Upper lobe of left lung (tissue), 4 donors: ENCODE measurements around the gene HDAC8.
"Not testable (repeated sequence)": the region's sequence is repeated elsewhere in the genome, so short reads cannot be mapped to it uniquely, and the experiment has no call there.

Experiments used
- CTCF ChIP-seq, 6 experiments: fragments of 450-650 bp in 4 of 6; fragments of 200-600 bp in 2 of 6; sonication (generic) in 2 of 6; IDR thresholded peaks; one replicate each; pipeline ENCODE4 v1.5.1; 2016 to 2019; ENCODE audit warnings: antibody characterized with exemption in 6 of 6
- EP300 ChIP-seq, 4 donors: sonication (generic); formaldehyde crosslinking; IDR thresholded peaks; one replicate each; pipeline ENCODE4 v1.5.1; 2017; ENCODE audit warnings: antibody characterized with exemption in 4 of 4, control low read depth in 2 of 4
- POLR2A ChIP-seq, 4 donors: fragments of 450-650 bp; IDR thresholded peaks; one replicate each; pipeline ENCODE4 v1.5.1; 2016 to 2017; ENCODE audit warnings: antibody characterized with exemption in 4 of 4, mild to moderate bottlenecking in 2 of 4

- not testable (repeated sequence) for TF ChIP-seq CTCF, POLR2A, EP300 (IDR thresholded peaks at IDR 0.05)
Measured at GRCh38 chrX:72440764-72441163, 131.9 kb downstream of the HDAC8 start.
